HepG2 (cell line): Measurements from ENCODE around the gene MRPL28. TPM values are rescaled to one million over a fixed set of nuclear protein-coding genes. Genes with fewer than 3 reads are reported as not detected.

Experiments used
- KDM1A ChIP-seq: IDR thresholded peaks from 2 replicates; pipeline ENCODE4 v1.6.1; 2016; ENCODE audit warnings: missing compliant biosample characterization
- MEIS1 ChIP-seq: sonication (generic); formaldehyde crosslinking; IDR thresholded peaks from 2 replicates; pipeline ENCODE4 v1.9.0; 2021; ENCODE audit warnings: mild to moderate bottlenecking, missing genetic modification reagents, moderate library complexity, borderline replicate concordance
- ZKSCAN1 ChIP-seq: fragments of 150-350 bp; IDR thresholded peaks from 2 replicates; pipeline ENCODE4 v1.6.1; 2014; ENCODE audit warnings: low read length
- polyA plus RNA-seq, 8 experiments: library from polyadenylated mRNA; depleted of rRNA in 3 of 8; stranded (reverse) in 7 of 8; unstranded in 1 of 8; fragments of >200 nt; fragmentation: Illumina TruSeq in 4 of 8; extraction: Trizol in 4 of 8; gene quantifications; 2 replicates each; pipeline versions ENCODE4 v1.2.1 to v1.2.3, GENCODE V29; 2011 to 2016; ENCODE audit warnings: low read depth in 4 of 8, missing spikeins in 1 of 8, mixed read lengths in 1 of 8; ENCODE audit not compliant: insufficient read depth in 1 of 8
- total RNA-seq, 5 experiments: library from RNA; depleted of rRNA; stranded (reverse); fragments of >200 nt; fragmentation: Illumina TruSeq; extraction: Trizol; gene quantifications; 2 replicates each; pipeline ENCODE4 v1.2.3, GENCODE V29; 2016; ENCODE audit warnings: low read depth in 1 of 5
- TF ChIP-seq, protein P1 (sequence below): sonication (generic); formaldehyde crosslinking; IDR thresholded peaks from one replicate; pipeline ENCODE4 v1.5.1; 2020; ENCODE audit warnings: mild to moderate bottlenecking, missing genetic modification reagents; ENCODE audit errors: not compliant biosample characterization
- TF ChIP-seq, protein P2 (sequence below): sonication (generic); formaldehyde crosslinking; IDR thresholded peaks from 2 replicates; pipeline ENCODE4 v1.8.1; 2023; ENCODE audit warnings: missing genetic modification reagents, mild to moderate bottlenecking, borderline replicate concordance
- TF ChIP-seq, protein P3 (sequence below): sonication (generic); formaldehyde crosslinking; IDR thresholded peaks from 2 replicates; pipeline ENCODE4 v1.5.0; 2020; ENCODE audit warnings: mild to moderate bottlenecking, missing genetic modification reagents, borderline replicate concordance
- TF ChIP-seq, protein P4 (sequence below), 2 experiments: sonication (generic) in 1 of 2; formaldehyde crosslinking in 1 of 2; IDR thresholded peaks; 2 replicates each; pipeline versions ENCODE4 v1.4.0 to v1.6.1; 2016 to 2020; ENCODE audit warnings: borderline replicate concordance in 1 of 2, low read depth in 1 of 2, mild to moderate bottlenecking in 1 of 2, missing genetic modification reagents in 1 of 2

MRPL28 gene
- total and polyA plus RNA-seq, 2 of the 13 experiments (the other 11 are each of a cell fraction or from before 2014, with no cell fraction given), result 114 to 135 TPM

DNA sequence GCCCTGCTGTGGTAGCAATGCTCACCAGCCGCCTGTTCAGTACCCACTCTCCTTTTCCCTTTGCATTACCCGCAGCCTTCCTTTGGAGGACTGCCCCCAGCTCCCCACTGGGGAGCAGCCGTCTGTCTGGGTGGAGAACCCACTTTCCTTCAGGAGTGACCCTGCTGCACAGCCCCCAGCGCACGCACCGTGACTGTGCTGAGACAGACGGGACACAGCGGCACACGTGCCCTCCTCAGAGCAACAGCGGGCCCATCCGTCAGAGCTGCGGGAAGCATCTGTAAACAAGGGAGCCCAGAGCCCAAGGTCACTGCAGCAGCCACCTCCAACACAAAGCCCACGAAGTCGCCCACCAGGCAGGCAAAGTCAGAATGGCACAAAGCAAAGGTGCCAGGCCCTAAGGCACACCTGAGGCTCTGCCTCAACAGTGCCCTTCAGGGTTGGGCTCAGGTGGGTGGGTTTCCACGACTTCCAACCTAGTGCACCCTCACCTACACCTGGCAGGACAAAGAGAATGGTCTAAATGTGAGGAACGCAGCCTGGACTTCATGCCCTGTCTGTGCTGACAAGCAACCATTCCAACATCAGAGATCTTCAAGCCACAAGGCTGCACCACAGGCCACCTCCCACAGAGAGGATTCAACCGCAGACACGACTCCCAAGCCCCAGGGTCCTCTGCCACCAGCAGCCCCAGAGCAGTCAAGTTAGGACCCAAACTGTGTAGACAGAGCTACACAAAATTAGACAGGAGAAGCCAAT is 27.7 kb downstream of the MRPL28 start (continued):
- TF ChIP-seq, protein P1, sequence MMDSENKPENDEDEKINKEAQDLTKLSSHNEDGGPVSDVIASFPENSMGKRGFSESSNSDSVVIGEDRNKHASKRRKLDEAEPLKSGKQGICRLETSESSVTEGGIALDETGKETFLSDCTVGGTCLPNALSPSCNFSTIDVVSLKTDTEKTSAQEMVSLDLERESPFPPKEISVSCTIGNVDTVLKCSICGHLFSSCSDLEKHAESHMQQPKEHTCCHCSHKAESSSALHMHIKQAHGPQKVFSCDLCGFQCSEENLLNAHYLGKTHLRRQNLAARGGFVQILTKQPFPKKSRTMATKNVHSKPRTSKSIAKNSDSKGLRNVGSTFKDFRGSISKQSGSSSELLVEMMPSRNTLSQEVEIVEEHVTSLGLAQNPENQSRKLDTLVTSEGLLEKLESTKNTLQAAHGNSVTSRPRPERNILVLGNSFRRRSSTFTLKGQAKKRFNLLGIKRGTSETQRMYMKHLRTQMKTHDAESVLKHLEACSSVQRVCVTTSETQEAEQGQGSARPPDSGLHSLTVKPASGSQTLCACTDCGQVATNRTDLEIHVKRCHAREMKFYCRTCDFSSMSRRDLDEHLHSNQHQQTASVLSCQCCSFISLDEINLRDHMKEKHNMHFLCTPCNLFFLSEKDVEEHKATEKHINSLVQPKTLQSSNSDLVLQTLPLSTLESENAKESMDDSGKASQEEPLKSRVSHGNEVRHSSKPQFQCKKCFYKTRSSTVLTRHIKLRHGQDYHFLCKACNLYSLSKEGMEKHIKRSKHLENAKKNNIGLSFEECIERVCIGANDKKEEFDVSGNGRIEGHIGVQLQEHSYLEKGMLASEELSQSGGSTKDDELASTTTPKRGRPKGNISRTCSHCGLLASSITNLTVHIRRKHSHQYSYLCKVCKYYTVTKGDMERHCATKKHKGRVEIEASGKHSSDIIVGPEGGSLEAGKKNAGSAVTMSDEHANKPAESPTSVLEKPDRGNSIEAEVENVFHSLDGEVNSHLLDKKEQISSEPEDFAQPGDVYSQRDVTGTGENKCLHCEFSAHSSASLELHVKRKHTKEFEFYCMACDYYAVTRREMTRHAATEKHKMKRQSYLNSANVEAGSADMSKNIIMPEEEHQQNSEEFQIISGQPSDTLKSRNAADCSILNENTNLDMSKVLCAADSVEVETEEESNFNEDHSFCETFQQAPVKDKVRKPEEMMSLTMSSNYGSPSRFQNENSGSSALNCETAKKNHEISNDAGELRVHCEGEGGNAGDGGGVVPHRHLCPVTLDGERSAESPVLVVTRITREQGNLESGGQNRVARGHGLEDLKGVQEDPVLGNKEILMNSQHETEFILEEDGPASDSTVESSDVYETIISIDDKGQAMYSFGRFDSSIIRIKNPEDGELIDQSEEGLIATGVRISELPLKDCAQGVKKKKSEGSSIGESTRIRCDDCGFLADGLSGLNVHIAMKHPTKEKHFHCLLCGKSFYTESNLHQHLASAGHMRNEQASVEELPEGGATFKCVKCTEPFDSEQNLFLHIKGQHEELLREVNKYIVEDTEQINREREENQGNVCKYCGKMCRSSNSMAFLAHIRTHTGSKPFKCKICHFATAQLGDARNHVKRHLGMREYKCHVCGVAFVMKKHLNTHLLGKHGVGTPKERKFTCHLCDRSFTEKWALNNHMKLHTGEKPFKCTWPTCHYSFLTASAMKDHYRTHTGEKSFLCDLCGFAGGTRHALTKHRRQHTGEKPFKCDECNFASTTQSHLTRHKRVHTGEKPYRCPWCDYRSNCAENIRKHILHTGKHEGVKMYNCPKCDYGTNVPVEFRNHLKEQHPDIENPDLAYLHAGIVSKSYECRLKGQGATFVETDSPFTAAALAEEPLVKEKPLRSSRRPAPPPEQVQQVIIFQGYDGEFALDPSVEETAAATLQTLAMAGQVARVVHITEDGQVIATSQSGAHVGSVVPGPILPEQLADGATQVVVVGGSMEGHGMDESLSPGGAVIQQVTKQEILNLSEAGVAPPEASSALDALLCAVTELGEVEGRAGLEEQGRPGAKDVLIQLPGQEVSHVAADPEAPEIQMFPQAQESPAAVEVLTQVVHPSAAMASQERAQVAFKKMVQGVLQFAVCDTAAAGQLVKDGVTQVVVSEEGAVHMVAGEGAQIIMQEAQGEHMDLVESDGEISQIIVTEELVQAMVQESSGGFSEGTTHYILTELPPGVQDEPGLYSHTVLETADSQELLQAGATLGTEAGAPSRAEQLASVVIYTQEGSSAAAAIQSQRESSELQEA (CRISPR knock-in tag), result no peak
- no peak for TF ChIP-seq MEIS1
- no peak for TF ChIP-seq ZKSCAN1
- TF ChIP-seq, protein P2, sequence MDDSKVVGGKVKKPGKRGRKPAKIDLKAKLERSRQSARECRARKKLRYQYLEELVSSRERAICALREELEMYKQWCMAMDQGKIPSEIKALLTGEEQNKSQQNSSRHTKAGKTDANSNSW (CRISPR knock-in tag), result no peak
- TF ChIP-seq, protein P3, sequence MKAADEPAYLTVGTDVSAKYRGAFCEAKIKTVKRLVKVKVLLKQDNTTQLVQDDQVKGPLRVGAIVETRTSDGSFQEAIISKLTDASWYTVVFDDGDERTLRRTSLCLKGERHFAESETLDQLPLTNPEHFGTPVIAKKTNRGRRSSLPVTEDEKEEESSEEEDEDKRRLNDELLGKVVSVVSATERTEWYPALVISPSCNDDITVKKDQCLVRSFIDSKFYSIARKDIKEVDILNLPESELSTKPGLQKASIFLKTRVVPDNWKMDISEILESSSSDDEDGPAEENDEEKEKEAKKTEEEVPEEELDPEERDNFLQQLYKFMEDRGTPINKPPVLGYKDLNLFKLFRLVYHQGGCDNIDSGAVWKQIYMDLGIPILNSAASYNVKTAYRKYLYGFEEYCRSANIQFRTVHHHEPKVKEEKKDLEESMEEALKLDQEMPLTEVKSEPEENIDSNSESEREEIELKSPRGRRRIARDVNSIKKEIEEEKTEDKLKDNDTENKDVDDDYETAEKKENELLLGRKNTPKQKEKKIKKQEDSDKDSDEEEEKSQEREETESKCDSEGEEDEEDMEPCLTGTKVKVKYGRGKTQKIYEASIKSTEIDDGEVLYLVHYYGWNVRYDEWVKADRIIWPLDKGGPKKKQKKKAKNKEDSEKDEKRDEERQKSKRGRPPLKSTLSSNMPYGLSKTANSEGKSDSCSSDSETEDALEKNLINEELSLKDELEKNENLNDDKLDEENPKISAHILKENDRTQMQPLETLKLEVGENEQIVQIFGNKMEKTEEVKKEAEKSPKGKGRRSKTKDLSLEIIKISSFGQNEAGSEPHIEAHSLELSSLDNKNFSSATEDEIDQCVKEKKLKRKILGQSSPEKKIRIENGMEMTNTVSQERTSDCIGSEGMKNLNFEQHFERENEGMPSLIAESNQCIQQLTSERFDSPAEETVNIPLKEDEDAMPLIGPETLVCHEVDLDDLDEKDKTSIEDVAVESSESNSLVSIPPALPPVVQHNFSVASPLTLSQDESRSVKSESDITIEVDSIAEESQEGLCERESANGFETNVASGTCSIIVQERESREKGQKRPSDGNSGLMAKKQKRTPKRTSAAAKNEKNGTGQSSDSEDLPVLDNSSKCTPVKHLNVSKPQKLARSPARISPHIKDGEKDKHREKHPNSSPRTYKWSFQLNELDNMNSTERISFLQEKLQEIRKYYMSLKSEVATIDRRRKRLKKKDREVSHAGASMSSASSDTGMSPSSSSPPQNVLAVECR (CRISPR knock-in tag), result peak; percentile 86
- peak; percentile 86 for TF ChIP-seq KDM1A (CRISPR knock-in tag)
- TF ChIP-seq, protein P4, sequence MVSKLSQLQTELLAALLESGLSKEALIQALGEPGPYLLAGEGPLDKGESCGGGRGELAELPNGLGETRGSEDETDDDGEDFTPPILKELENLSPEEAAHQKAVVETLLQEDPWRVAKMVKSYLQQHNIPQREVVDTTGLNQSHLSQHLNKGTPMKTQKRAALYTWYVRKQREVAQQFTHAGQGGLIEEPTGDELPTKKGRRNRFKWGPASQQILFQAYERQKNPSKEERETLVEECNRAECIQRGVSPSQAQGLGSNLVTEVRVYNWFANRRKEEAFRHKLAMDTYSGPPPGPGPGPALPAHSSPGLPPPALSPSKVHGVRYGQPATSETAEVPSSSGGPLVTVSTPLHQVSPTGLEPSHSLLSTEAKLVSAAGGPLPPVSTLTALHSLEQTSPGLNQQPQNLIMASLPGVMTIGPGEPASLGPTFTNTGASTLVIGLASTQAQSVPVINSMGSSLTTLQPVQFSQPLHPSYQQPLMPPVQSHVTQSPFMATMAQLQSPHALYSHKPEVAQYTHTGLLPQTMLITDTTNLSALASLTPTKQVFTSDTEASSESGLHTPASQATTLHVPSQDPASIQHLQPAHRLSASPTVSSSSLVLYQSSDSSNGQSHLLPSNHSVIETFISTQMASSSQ (IDR thresholded peaks at IDR 0.05; ENCODE audit: low read depth), result no peak
- TF ChIP-seq, protein P4 (CRISPR knock-in tag; IDR thresholded peaks at IDR 0.05; ENCODE audit: borderline replicate concordance), result peak; percentile 46; the same call in 1 of the 2 replicates
